ENCODE data around the gene BAHCC1. TPM values are rescaled to one million over a fixed set of nuclear protein-coding genes. Genes with fewer than 3 reads are reported as not detected.

BAHCC1 gene
- total and polyA plus RNA-seq, 9 of the 15 experiments (the other 6 are each of a cell fraction or from before 2014, with no cell fraction given) = 0.14 to 26.9 (median 5.0) TPM

DNA sequence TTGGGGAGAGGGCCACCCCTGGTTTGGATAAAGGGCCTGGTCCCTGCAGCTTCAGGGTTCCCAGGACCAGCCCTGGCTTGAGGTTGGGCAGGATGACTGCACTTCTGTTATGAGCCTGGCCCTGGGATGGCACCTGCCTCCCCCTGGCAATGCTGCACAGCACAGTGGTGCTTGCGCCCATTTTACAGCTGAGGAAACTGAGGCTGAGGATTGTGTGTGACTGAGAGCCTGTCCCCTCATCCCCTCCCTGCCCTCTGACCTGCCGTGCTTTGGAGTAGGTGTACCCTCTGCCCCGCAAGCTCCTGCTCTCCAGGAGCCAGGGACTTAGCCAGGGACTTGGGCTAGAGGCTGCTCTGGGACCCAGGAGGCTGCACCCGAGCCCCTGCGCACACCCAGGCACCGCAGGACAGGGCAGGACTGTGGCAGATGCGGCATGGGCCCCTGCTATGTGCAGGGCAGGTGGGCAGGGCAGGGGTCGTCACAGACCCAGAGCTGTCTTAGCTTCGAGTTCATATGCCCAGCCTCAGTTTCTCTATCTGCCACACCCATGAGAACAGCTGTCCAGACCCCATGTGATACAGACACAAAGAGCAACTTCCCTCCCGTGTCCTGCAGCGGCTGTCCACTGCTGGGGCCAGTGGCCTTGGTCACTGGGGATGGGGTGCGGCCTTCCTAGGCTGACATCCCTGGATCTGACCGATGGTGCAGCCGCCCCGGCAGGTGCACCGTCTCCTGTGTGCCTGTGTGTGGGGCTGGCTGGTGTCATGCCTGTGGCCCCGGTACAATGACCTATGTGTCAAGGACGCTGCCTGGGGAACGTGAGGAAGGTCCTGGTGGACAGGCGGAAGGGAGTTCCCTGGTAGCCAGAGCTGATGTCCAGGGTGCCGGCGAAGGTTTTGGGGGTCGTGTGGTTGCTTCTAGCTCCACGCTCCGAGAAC lies 36.6 kb downstream of the BAHCC1 start (continued):
- TF ChIP-seq, protein P1, sequence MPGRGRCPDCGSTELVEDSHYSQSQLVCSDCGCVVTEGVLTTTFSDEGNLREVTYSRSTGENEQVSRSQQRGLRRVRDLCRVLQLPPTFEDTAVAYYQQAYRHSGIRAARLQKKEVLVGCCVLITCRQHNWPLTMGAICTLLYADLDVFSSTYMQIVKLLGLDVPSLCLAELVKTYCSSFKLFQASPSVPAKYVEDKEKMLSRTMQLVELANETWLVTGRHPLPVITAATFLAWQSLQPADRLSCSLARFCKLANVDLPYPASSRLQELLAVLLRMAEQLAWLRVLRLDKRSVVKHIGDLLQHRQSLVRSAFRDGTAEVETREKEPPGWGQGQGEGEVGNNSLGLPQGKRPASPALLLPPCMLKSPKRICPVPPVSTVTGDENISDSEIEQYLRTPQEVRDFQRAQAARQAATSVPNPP (IDR thresholded peaks at IDR 0.05; ENCODE audit: borderline replicate concordance, insufficient read depth, insufficient read length) = no peak
- TF ChIP-seq CBFA2T2 (conservative IDR thresholded peaks at IDR 0.05) (no peak), E2F6 (IDR thresholded peaks at IDR 0.05; ENCODE audit: borderline replicate concordance in 1 of 2, extremely low read depth in 1 of 2, insufficient read depth in 1 of 2, insufficient read length in 1 of 2, low read depth in 1 of 2, low read length in 1 of 2, poor library complexity in 1 of 2, severe bottlenecking in 1 of 2) (no peak)

DNA sequence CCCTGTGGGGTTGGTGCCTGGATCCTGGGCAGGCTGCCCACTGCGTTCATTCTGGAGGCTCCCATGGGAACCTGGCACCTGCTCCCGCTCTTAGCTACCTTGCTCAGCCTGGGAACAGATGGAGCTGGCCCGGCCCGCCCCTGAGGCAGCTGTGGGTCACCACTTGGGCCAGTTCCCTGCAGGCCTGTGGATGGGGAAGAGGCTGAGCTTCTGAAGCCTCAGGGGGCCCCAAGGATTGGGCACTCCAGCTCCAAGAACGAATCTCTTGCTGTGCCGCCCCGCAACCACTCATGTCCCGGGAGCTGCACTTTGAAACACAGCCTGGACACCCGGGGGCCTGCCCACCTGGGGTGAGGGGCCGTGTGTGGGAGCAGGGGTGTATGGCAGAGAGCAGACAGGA lies 37.7 kb downstream of the BAHCC1 start:
- 52% methylated on average over 10 of the region's 10 CpGs for WGBS (ENCODE audit: insufficient coverage, low coverage, missing lambda C conversion rate)
- TF ChIP-seq PYGO2 (tag; IDR thresholded peaks at IDR 0.05) = no peak
- TF ChIP-seq ZBED1 (IDR thresholded peaks at IDR 0.05) = no peak
- TF ChIP-seq FOSL1 (tag; conservative IDR thresholded peaks at IDR 0.05) = no peak
- no peak for TF ChIP-seq CBX8 (IDR thresholded peaks at IDR 0.05; ENCODE audit: borderline replicate concordance, extremely low read depth, low read depth, low read length, poor library complexity, severe bottlenecking)
- no peak for TF ChIP-seq NKRF (IDR thresholded peaks at IDR 0.05; ENCODE audit: borderline replicate concordance)
- no peak for TF ChIP-seq HLTF (IDR thresholded peaks at IDR 0.05)
- no peak for TF ChIP-seq ESRRA (IDR thresholded peaks at IDR 0.05; ENCODE audit: borderline replicate concordance, low read depth)
- TF ChIP-seq SAFB2 (IDR thresholded peaks at IDR 0.05; ENCODE audit: borderline replicate concordance, low read depth, low read length, severe bottlenecking) = no peak
- TF ChIP-seq ZNF184 (CRISPR knock-in tag; IDR thresholded peaks at IDR 0.05) = no peak
- TF ChIP-seq MXI1 (IDR thresholded peaks at IDR 0.05; ENCODE audit: low read depth, low read length) = no peak
- no peak for TF ChIP-seq NR2C2 (CRISPR knock-in tag; IDR thresholded peaks at IDR 0.05)
- no peak for TF ChIP-seq NR2C2 (tag; IDR thresholded peaks at IDR 0.05)
- H3K4me1 ChIP-seq (replicated peaks in 1 of 2; ENCODE audit: control insufficient read depth in 2 of 2, insufficient read depth in 2 of 2, low read length in 2 of 2) = peaks cover 0 to 87% of the 10 kb centered on the region in 2 experiments; a peak in 2 of 5 replicates
- H3K9me1 ChIP-seq (ENCODE audit: control insufficient read depth, insufficient read depth, low read length) = no peaks in the 10 kb centered on the region
- no peak overlapping the region for H3K4me2 ChIP-seq (ENCODE audit: insufficient read depth, low read length)
- in situ Hi-C loops (cut with MboI) = no loop called here
- CTCF ChIA-PET (ENCODE audit: low intra/inter-chr PET ratio) = interaction anchor here (0.5 kb wide), 1 partner anchor 45 kb away, joined by 3 read pairs; no protein-coding TSS in a partner anchor
- POLR2A ChIA-PET = no interaction called here
- ATAC-seq = no peak
- H3K4me3 ChIP-seq = no peak overlapping the region
- BruUV-seq (replicated peaks) = no TSS peak
- no peaks in the 10 kb centered on the region for H3K36me3 ChIP-seq (ENCODE audit: control insufficient read depth, insufficient read depth, low read length)
- no peak for FAIRE-seq
- H3K27ac ChIP-seq (ENCODE audit: extremely low read depth, low read depth, low read length) = no peak overlapping the region
- intact Hi-C loops (cut with micrococcal nuclease) = no loop called here
- H3K27me3 ChIP-seq (ENCODE audit: control insufficient read depth in 2 of 2, insufficient read depth in 2 of 2, low read length in 2 of 2) = no peaks in the 10 kb centered on the region
- H3K79me2 ChIP-seq (ENCODE audit: control insufficient read depth, insufficient read depth, low read length) = no peaks in the 10 kb centered on the region
- DNase-seq (ENCODE audit: extremely low read depth in 1 of 4, low spot score in 3 of 4) = no peak
- peak overlapping the region in 1 of 2 experiments; percentile 35; a peak in 1 of 4 replicates for H3K9ac ChIP-seq (ENCODE audit: insufficient read depth in 1 of 2, low read depth in 2 of 2, low read length in 2 of 2)
- no peaks in the 10 kb centered on the region for H3K9me3 ChIP-seq (replicated peaks; ENCODE audit: control insufficient read depth, insufficient read depth, low read depth, low read length)
- H4K20me1 ChIP-seq (replicated peaks; ENCODE audit: control insufficient read depth, insufficient read depth, low read length) = peaks cover 6% of the 10 kb centered on the region; the same call in 1 of the 2 replicates
- no peak overlapping the region for H2AFZ ChIP-seq (ENCODE audit: low read depth, low read length)
